GM12878 (cell line): ENCODE results near the gene ZNF365.

Source experiments
- CTCF ChIP-seq, 3 experiments: IDR thresholded peaks in 2 of 3; conservative IDR thresholded peaks in 1 of 3; 2 replicates each; pipeline ENCODE4 v1.5.1; 2011; ENCODE audit warnings: low read depth in 3 of 3, low read length in 3 of 3, mild to moderate bottlenecking in 3 of 3, control low read depth in 2 of 3, moderate library complexity in 2 of 3, inconsistent platforms in 1 of 3, mixed read lengths in 1 of 3; ENCODE audit not compliant: control insufficient read depth in 2 of 3, insufficient read depth in 1 of 3; ENCODE audit errors: extremely low read depth in 1 of 3
- NFYB ChIP-seq: IDR thresholded peaks from 2 replicates; pipeline ENCODE4 v1.6.1; 2011; ENCODE audit warnings: low read depth, mild to moderate bottlenecking, low read length, improper control_type of control experiment, moderate library complexity; ENCODE audit not compliant: insufficient read depth
- YY1 ChIP-seq: IDR thresholded peaks from 2 replicates; pipeline ENCODE4 v1.6.1; 2011; ENCODE audit warnings: low read depth, mild to moderate bottlenecking, low read length

GRCh38 chr10:62376071-62377025 is 2.2 kb downstream of the ZNF365 start:
- no peak for TF ChIP-seq CTCF (IDR thresholded peaks at IDR 0.05 in 2 of 3, conservative IDR thresholded peaks at IDR 0.05 in 1 of 3; ENCODE audit: control insufficient read depth in 2 of 3, extremely low read depth in 1 of 3, insufficient read depth in 1 of 3, low read depth in 3 of 3, low read length in 3 of 3)
- TF ChIP-seq NFYB, result no peak
- TF ChIP-seq YY1, result no peak
